Peyer's patch (tissue), 4 donors: Measurements from ENCODE around the gene TMIGD3.

Experiments used
- CTCF ChIP-seq, 6 experiments: fragments of 450-650 bp in 4 of 6; fragments of 200-600 bp in 2 of 6; sonication (generic) in 1 of 6; IDR thresholded peaks; one replicate each; pipeline ENCODE4 v1.5.1; 2017 to 2019; ENCODE audit warnings: antibody characterized with exemption in 6 of 6, mild to moderate bottlenecking in 3 of 6, moderate library complexity in 1 of 6
- POLR2A ChIP-seq, 2 donors: fragments of 450-650 bp; IDR thresholded peaks; one replicate each; pipeline ENCODE4 v1.5.1; 2017; ENCODE audit warnings: antibody characterized with exemption in 2 of 2, mild to moderate bottlenecking in 2 of 2, moderate library complexity in 2 of 2

- TF ChIP-seq CTCF (IDR thresholded peaks at IDR 0.05) (no peak), POLR2A (IDR thresholded peaks at IDR 0.05) (no peak)
These were observed 29.3 kb downstream of the TMIGD3 start for GRCh38 chr1:111474106-111474505.
